Thyroid gland (tissue), 4 donors: Measurements from ENCODE around the gene ARMH1. TPM values are rescaled to one million over a fixed set of nuclear protein-coding genes. Genes with fewer than 3 reads are reported as not detected.

Experiments used
- DNase-seq, 2 donors: peaks; one replicate each; pipeline ENCODE4 v3.0.0-alpha.2; 2019
- H3K27ac ChIP-seq, 3 donors: fragments of 200-600 bp; sonication (generic); 1 replicate in 2 of 3; 2 replicates in 1 of 3; pipeline ENCODE4 v1.5.1; 2016 to 2019; ENCODE audit warnings: mild to moderate bottlenecking in 1 of 3, moderate library complexity in 1 of 3
- H3K27me3 ChIP-seq: fragments of 200-600 bp; sonication (generic); one replicate; pipeline ENCODE4 v1.5.1; 2019
- H3K36me3 ChIP-seq, 2 donors: fragments of 200-600 bp; sonication (generic); one replicate each; pipeline ENCODE4 v1.5.1; 2016 to 2019
- H3K4me1 ChIP-seq, 2 donors: fragments of 200-600 bp; sonication (generic); one replicate each; pipeline ENCODE4 v1.5.1; 2017 to 2019
- H3K4me3 ChIP-seq, 3 donors: fragments of 200-600 bp; sonication (generic); replicated peaks in 1 of 3; 1 replicate in 2 of 3; 2 replicates in 1 of 3; pipeline ENCODE4 v1.5.1; 2016; ENCODE audit warnings: mild to moderate bottlenecking in 1 of 3
- H3K9me3 ChIP-seq: fragments of 200-600 bp; sonication (generic); one replicate; pipeline ENCODE4 v1.5.1; 2017
- POLR2A ChIP-seq, 2 donors: fragments of 450-650 bp; IDR thresholded peaks; one replicate each; pipeline ENCODE4 v1.6.1; 2017; ENCODE audit warnings: antibody characterized with exemption in 2 of 2, mild to moderate bottlenecking in 2 of 2, moderate library complexity in 1 of 2
- WGBS, 2 donors: methylation state at CpG; one replicate each; pipeline ENCODE4 v1.1.5; 2017; 5-methylcytosine and 5-hydroxymethylcytosine counted together
- intact Hi-C: fragments of 100-400 bp; cut with DNase I; formaldehyde crosslinking; loops from one replicate; pipeline ENCODE4 v1.15.1; 2023
- total RNA-seq, 4 donors: library from RNA; depleted of rRNA; stranded (reverse); fragments of >200 nt; gene quantifications; one replicate each; pipeline ENCODE4 v1.2.3, GENCODE V29; 2016
- TF ChIP-seq, protein P1 (sequence below), 6 experiments: fragments of 200-600 bp in 3 of 6; fragments of 450-650 bp in 3 of 6; sonication (generic) in 3 of 6; IDR thresholded peaks; one replicate each; pipeline ENCODE4 v1.5.1; 2016 to 2019; ENCODE audit warnings: antibody characterized with exemption in 6 of 6, mild to moderate bottlenecking in 2 of 6, inconsistent platforms in 1 of 6, moderate library complexity in 1 of 6

ARMH1 gene
- total RNA-seq, 4 donors from 2014 or later = 1.3 to 1.9 TPM; not detected in 2

DNA sequence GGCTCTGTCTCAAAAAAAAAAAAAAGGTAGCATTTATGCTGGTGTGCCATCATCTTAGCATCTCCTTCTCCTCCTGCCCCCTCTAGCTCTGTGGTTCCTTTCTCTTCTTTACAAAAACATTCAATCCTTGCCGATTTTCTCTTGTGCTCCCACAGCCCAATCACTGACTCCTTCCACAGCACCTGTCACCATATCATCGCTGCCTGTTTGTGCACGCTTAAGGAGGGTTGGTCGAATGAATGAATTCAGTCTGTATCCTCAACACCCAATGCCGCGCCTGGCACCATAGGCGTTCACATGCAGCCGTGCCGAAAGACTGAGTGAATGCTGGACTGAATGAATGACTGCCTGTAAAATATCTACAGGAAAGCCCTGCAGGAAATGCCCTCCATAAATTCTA, 48.5 kb downstream of the ARMH1 start:
- Histone ChIP-seq H3K4me3 (no peak overlapping the region), H3K27ac (no peak overlapping the region), H3K9me3 (no peaks in the 10 kb centered on the region), H3K27me3 (no peaks in the 10 kb centered on the region), H3K36me3 (no peaks in the 10 kb centered on the region), H3K4me1 (no peaks in the 10 kb centered on the region)
- DNase-seq = no peak
- TF ChIP-seq POLR2A (IDR thresholded peaks at IDR 0.05) = no peak
- TF ChIP-seq, protein P1, sequence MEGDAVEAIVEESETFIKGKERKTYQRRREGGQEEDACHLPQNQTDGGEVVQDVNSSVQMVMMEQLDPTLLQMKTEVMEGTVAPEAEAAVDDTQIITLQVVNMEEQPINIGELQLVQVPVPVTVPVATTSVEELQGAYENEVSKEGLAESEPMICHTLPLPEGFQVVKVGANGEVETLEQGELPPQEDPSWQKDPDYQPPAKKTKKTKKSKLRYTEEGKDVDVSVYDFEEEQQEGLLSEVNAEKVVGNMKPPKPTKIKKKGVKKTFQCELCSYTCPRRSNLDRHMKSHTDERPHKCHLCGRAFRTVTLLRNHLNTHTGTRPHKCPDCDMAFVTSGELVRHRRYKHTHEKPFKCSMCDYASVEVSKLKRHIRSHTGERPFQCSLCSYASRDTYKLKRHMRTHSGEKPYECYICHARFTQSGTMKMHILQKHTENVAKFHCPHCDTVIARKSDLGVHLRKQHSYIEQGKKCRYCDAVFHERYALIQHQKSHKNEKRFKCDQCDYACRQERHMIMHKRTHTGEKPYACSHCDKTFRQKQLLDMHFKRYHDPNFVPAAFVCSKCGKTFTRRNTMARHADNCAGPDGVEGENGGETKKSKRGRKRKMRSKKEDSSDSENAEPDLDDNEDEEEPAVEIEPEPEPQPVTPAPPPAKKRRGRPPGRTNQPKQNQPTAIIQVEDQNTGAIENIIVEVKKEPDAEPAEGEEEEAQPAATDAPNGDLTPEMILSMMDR (IDR thresholded peaks at IDR 0.05) = no peak
- intact Hi-C loops = loop anchor here (10.0 kb wide), 1 partner anchor 62 kb away; the partner anchor contains the start of gene BEST4
- WGBS, 2 donors = 83 to 85% methylated on average over 9 of the region's 9 CpGs

DNA sequence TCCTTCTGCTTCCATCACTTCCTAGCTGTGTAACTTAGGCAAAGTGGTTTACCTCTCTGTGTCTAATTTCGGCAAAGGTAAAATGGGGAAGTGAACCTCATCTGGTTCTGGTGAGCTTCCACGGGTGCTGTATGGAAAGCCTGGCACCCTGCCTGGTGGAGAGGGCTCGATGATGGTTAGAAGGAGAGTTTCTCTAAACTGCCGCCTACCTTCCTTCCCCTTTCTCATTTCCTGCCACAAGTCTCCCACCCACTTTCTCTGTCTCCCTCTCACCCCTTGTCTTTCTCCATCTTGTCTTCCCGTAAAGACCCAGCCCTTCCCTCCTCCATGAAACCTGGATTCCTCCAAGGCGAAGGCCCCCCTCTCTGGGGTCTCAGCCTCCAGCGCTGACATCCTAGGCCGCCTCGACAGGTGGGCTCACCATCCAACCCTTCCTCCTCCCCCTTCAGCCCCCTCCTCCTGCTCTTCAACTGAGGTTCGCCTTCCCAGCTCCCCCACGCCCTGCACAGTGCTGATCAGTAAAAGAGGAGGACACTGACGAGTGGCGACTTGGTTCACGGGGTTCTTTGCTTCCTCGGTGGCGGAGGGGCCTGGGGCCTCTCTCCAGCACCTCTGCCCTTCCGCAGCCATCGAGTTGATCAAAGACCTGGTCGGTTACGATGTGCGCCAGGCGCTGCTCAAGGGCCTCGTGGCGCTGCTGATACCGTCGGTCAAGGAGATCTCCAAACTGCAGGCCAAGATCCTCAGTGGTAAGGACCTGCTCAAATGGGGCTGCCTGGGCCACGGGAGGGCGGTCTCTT, 49.2 kb downstream of the ARMH1 start:
- no peak for DNase-seq
- no peak overlapping the region for H3K4me3 ChIP-seq
- H3K27ac ChIP-seq = no peak overlapping the region
- 80 to 90% methylated on average over 23 to 26 of the region's 28 CpGs for WGBS, 2 donors
- H3K4me1 ChIP-seq = no peaks in the 10 kb centered on the region
- no peaks in the 10 kb centered on the region for H3K27me3 ChIP-seq
- intact Hi-C loops = loop anchor here (10.0 kb wide), 1 partner anchor 61 kb away; the partner anchor contains the start of gene BEST4
- H3K36me3 ChIP-seq = no peaks in the 10 kb centered on the region
- no peaks in the 10 kb centered on the region for H3K9me3 ChIP-seq
- no peak for TF ChIP-seq POLR2A (IDR thresholded peaks at IDR 0.05)
- TF ChIP-seq, protein P1 (IDR thresholded peaks at IDR 0.05) = no peak

DNA sequence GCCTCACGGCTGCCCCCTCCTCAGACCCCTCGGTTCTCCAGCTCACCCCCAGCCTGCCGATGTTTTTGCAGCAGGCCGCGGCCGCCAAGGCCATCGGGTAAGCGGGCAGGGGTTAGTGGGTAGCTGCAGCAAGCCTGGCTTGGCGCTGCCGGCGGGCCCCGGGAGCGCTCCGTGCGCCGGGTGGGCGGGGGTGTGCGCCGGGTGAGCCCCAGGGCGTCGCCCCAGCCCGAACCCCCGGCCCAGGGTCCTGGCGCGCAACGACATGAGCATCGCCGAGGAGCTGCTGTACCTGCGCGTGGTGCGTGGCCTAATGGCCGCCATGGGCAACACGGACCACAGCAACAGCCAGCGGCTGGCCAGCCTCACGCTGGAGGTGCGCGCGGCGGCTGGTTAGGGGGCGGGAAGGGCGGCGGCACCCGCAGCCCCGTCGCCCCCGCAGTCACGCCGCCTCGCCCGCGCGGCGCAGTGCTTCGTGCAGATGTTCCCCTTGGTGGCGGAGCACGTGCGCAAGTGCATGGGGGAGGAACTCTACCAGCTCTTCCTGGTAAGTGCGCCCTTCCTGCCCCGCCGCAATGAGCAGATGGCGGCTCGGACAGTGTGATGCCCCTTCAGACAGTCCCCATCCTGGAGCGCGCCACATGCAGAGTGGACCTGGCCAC, 49.9 kb downstream of the ARMH1 start:
- Histone ChIP-seq H3K9me3 (no peaks in the 10 kb centered on the region), H3K27me3 (no peaks in the 10 kb centered on the region), H3K4me1 (peaks cover 0 to 3% of the 10 kb centered on the region in 2 donors), H3K27ac (no peak overlapping the region), H3K36me3 (no peaks in the 10 kb centered on the region), H3K4me3 (no peak overlapping the region)
- 77 to 88% methylated on average over 10 to 19 of the region's 64 CpGs for WGBS, 2 donors
- TF ChIP-seq POLR2A (IDR thresholded peaks at IDR 0.05) = no peak
- TF ChIP-seq, protein P1 (IDR thresholded peaks at IDR 0.05) = no peak
- intact Hi-C loops = loop anchor here (10.0 kb wide), 1 partner anchor 60 kb away; the partner anchor contains the start of gene BEST4
- DNase-seq = no peak

DNA sequence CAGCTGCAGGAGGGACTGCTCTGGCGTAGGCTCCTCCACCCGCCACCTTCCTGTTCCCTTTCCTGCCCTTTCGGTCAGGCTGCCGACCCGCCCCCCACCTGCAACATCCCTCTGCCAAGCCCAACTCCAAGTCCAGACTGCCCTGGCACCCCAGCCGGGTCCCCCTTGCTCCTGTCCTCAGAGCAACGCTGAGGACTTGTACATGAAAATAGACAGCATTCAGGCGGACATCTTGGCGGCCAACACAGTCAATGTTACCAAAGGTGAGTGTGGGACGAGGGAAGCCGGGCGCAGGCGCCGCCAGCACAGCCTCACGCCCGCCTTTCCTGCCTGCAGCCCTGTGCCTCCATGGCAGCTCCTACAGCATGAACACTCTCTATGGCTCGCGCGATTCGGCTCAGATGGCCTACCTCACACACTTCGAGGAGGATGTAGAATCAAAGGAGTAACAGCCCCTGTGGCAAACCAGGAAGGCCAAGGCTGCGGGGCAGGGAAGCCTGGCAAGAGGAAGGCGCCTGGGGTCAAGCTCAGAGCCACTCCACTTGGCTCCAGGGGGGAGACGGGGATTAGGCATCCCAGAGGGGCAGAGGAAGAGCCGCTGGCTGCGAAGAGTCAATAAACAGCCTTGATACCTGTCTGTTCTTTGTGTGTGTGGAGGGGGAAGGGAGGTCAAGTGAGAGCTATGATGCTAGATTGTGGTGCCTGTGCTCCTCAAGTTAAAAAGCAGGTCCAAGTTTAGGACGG, 50.6 kb downstream of the ARMH1 start:
- no peaks in the 10 kb centered on the region for H3K36me3 ChIP-seq
- peaks cover 4 to 5% of the 10 kb centered on the region in 2 donors for H3K4me1 ChIP-seq
- no peak overlapping the region for H3K27ac ChIP-seq
- H3K9me3 ChIP-seq = no peaks in the 10 kb centered on the region
- no peaks in the 10 kb centered on the region for H3K27me3 ChIP-seq
- no peak overlapping the region for H3K4me3 ChIP-seq
- intact Hi-C loops = loop anchor here (10.0 kb wide), 1 partner anchor 60 kb away; the partner anchor contains the start of gene BEST4
- WGBS, 2 donors = 82 to 90% methylated on average over 25 to 27 of the region's 27 CpGs
- TF ChIP-seq, protein P1 (IDR thresholded peaks at IDR 0.05) = no peak
- no peak for TF ChIP-seq POLR2A (IDR thresholded peaks at IDR 0.05)
- no peak for DNase-seq
